ENCODE data around the gene F8. TPM values are rescaled to one million over a fixed set of nuclear protein-coding genes. Genes with fewer than 3 reads are reported as not detected.

Gene F8
- total RNA-seq, 1 experiment from 2014 or later, result 12.4 TPM

DNA sequence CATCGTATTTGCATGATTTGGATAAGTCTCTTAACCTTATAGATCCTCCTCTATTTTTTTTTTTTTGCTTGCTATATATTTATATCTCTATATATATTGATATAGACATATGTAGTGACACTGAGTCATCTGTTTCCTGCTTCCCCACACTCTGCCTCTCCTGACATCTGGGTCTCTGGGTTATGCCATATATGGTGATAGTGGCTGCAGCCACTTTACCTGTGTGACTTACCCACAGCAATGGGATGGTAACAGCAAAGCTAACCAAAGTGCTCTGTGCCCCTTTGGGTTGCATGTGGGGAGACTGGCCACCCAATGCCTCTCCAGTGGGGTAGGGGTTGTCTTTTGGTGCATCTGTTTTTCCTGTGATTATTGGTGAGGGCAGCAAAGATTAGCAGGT is 33.9 kb upstream of the F8 start:
- intact Hi-C loops (cut with micrococcal nuclease; ENCODE audit: unreplicated experiment) (loop anchor here (2.0 kb wide), 2 partner anchors 70 to 138 kb away; no protein-coding TSS in a partner anchor), in situ Hi-C loops (cut with HindIII; ENCODE audit: low pct_unique_long_range_greater_than_20kb, low sequenced_read_pairs) (no loop called here)
- H3K27me3 ChIP-seq (ENCODE audit: control insufficient read depth, insufficient read depth, low read length), result no peaks in the 10 kb centered on the region
- H3K4me3 ChIP-seq (ENCODE audit: low read depth in 2 of 2, low read length in 2 of 2), result no peak overlapping the region
- TF ChIP-seq POLR2AphosphoS5 (IDR thresholded peaks at IDR 0.05; ENCODE audit: low read depth, low read length) (no peak), TCF7L2 (IDR thresholded peaks at IDR 0.05; ENCODE audit: low read depth, low read length) (no peak), SIN3A (IDR thresholded peaks at IDR 0.05; ENCODE audit: borderline replicate concordance, insufficient read depth, low read depth, low read length) (no peak)
- TF ChIP-seq, protein P1, sequence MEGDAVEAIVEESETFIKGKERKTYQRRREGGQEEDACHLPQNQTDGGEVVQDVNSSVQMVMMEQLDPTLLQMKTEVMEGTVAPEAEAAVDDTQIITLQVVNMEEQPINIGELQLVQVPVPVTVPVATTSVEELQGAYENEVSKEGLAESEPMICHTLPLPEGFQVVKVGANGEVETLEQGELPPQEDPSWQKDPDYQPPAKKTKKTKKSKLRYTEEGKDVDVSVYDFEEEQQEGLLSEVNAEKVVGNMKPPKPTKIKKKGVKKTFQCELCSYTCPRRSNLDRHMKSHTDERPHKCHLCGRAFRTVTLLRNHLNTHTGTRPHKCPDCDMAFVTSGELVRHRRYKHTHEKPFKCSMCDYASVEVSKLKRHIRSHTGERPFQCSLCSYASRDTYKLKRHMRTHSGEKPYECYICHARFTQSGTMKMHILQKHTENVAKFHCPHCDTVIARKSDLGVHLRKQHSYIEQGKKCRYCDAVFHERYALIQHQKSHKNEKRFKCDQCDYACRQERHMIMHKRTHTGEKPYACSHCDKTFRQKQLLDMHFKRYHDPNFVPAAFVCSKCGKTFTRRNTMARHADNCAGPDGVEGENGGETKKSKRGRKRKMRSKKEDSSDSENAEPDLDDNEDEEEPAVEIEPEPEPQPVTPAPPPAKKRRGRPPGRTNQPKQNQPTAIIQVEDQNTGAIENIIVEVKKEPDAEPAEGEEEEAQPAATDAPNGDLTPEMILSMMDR (IDR thresholded peaks at IDR 0.05), result no peak
- TF ChIP-seq, protein P2, sequence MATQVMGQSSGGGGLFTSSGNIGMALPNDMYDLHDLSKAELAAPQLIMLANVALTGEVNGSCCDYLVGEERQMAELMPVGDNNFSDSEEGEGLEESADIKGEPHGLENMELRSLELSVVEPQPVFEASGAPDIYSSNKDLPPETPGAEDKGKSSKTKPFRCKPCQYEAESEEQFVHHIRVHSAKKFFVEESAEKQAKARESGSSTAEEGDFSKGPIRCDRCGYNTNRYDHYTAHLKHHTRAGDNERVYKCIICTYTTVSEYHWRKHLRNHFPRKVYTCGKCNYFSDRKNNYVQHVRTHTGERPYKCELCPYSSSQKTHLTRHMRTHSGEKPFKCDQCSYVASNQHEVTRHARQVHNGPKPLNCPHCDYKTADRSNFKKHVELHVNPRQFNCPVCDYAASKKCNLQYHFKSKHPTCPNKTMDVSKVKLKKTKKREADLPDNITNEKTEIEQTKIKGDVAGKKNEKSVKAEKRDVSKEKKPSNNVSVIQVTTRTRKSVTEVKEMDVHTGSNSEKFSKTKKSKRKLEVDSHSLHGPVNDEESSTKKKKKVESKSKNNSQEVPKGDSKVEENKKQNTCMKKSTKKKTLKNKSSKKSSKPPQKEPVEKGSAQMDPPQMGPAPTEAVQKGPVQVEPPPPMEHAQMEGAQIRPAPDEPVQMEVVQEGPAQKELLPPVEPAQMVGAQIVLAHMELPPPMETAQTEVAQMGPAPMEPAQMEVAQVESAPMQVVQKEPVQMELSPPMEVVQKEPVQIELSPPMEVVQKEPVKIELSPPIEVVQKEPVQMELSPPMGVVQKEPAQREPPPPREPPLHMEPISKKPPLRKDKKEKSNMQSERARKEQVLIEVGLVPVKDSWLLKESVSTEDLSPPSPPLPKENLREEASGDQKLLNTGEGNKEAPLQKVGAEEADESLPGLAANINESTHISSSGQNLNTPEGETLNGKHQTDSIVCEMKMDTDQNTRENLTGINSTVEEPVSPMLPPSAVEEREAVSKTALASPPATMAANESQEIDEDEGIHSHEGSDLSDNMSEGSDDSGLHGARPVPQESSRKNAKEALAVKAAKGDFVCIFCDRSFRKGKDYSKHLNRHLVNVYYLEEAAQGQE (IDR thresholded peaks at IDR 0.05; ENCODE audit: insufficient read depth in 1 of 2, low read depth in 2 of 2, low read length in 1 of 2), result no peak
- POLR2A ChIA-PET, result interaction anchor here (0.9 kb wide), 1 partner anchor 30 kb away, joined by 15 read pairs; the partner anchor contains the start of gene FUNDC2
- ATAC-seq (no peak), DNase-seq (ENCODE audit: low read depth, low spot score) (no peak)
- H3K36me3 ChIP-seq (ENCODE audit: control insufficient read depth, insufficient read depth, low read length), result peaks cover 5% of the 10 kb centered on the region; the same call in 1 of the 2 replicates
- peaks cover 7% of the 10 kb centered on the region for H3K4me1 ChIP-seq (ENCODE audit: control insufficient read depth, insufficient read depth, low read length)
- H3K9me3 ChIP-seq (ENCODE audit: control insufficient read depth, insufficient read depth, low read depth, low read length), result no peaks in the 10 kb centered on the region
- no peak overlapping the region for H3K27ac ChIP-seq (ENCODE audit: low read length)
- BruUV-seq (replicated peaks), result no TSS peak
- CTCF ChIA-PET, result interaction anchor here (0.9 to 2.5 kb wide), 2 partner anchors 68 to 138 kb away, joined by 5 to 12 read pairs; no protein-coding TSS in a partner anchor

DNA sequence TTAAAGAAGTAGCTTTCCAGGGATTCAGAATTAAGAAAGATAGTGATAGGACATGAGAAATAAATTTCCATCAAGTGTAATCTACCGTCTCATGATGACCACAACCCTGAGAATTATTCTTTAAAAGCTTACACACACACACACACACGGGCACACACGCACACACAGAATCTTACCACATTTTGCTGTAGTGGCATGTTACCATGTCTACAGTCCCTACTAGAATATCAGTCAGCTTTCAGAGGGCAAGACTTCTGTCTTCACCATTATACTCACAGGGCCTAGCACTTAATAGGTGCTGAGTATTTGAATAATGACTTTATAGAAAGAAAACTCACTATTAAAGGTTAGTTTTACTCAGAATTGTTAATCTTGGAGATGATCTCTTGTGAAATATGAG is 33.0 kb upstream of the F8 start:
- H3K27me3 ChIP-seq (ENCODE audit: control insufficient read depth, insufficient read depth, low read length), result no peaks in the 10 kb centered on the region
- no peaks in the 10 kb centered on the region for H3K9me3 ChIP-seq (ENCODE audit: control insufficient read depth, insufficient read depth, low read depth, low read length)
- intact Hi-C loops (cut with micrococcal nuclease; ENCODE audit: unreplicated experiment), result no loop called here
- ATAC-seq, result no peak
- no peak overlapping the region for H3K4me3 ChIP-seq (ENCODE audit: low read depth in 2 of 2, low read length in 2 of 2)
- ChIA-PET CTCF (no interaction called here), POLR2A (no interaction called here)
- peaks cover 7% of the 10 kb centered on the region for H3K4me1 ChIP-seq (ENCODE audit: control insufficient read depth, insufficient read depth, low read length)
- TF ChIP-seq TCF7L2 (IDR thresholded peaks at IDR 0.05; ENCODE audit: low read depth, low read length) (no peak), SIN3A (IDR thresholded peaks at IDR 0.05; ENCODE audit: borderline replicate concordance, insufficient read depth, low read depth, low read length) (no peak), POLR2AphosphoS5 (IDR thresholded peaks at IDR 0.05; ENCODE audit: low read depth, low read length) (no peak)
- TF ChIP-seq, protein P2 (IDR thresholded peaks at IDR 0.05; ENCODE audit: insufficient read depth in 1 of 2, low read depth in 2 of 2, low read length in 1 of 2), result no peak
- TF ChIP-seq, protein P1 (IDR thresholded peaks at IDR 0.05), result no peak
- H3K36me3 ChIP-seq (ENCODE audit: control insufficient read depth, insufficient read depth, low read length), result peaks cover under 1% of the 10 kb centered on the region; the same call in 1 of the 2 replicates
- in situ Hi-C loops (cut with HindIII; ENCODE audit: low pct_unique_long_range_greater_than_20kb, low sequenced_read_pairs), result no loop called here
- DNase-seq (ENCODE audit: low read depth, low spot score), result no peak
- no TSS peak for BruUV-seq (replicated peaks)
- no peak overlapping the region for H3K27ac ChIP-seq (ENCODE audit: low read length)
